OCI-LY1 (cell line): ENCODE data around the gene ZNF407.

ENCODE experiments used
- CTCF ChIP-seq: fragments of 200-600 bp; sonication (generic), shearing (Covaris generic); IDR thresholded peaks from 2 replicates; pipeline ENCODE4 v1.5.1; 2017; ENCODE audit warnings: mild to moderate bottlenecking, antibody characterized with exemption, low read length, moderate library complexity, mixed read lengths
- EZH2 ChIP-seq: fragments of 200-600 bp; sonication (generic), shearing (Covaris generic); IDR thresholded peaks from 2 replicates; pipeline ENCODE4 v1.8.0; 2017; ENCODE audit warnings: borderline replicate concordance, mixed run types, mild to moderate bottlenecking, antibody characterized with exemption, low read length, moderate library complexity, mixed read lengths

- TF ChIP-seq CTCF (no peak), EZH2 (no peak)
Measured at GRCh38 chr18:75107196-75107930, 509.7 kb downstream of the ZNF407 start.
